Measurements from ENCODE around the gene CNNM2. TPM values are rescaled to one million over a fixed set of nuclear protein-coding genes. Genes with fewer than 3 reads are reported as not detected.
"Not testable (repeated sequence)": the region's sequence is repeated elsewhere in the genome, so short reads cannot be mapped to it uniquely, and the experiment has no call there.

The CNNM2 gene
- total RNA-seq, 2 experiments from 2014 or later = 5.1 to 5.2 TPM

GRCh38 chr10:102962951-102963755, 45.1 kb downstream of the CNNM2 start:
- no peaks in the 10 kb centered on the region for H3K4me1 Mint-ChIP-seq (ENCODE audit: low read depth)
- CTCF ChIA-PET = no interaction called here

DNA sequence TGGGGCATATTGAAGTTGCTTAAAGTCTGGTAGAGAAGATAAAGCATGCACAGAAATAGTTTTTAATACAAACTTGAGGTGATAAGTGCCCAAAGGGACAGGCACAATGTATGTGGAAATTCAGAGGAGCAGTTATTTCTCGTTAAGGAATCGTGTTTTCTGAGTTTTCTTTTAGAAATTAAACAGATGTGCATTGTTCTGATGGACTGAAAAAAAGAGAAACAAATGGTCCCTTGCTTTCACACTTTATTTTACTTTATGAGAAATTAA, 45.6 kb downstream of the CNNM2 start:
- H3K9me3 Mint-ChIP-seq = no peaks in the 10 kb centered on the region
- ChIA-PET CTCF (no interaction called here), POLR2A (no interaction called here)
- ATAC-seq (no peak), DNase-seq (no peak)
- no peaks in the 10 kb centered on the region for H3K27me3 Mint-ChIP-seq
- H3K27ac Mint-ChIP-seq = no peak overlapping the region
- H3K36me3 Mint-ChIP-seq (ENCODE audit: low read depth) = no peaks in the 10 kb centered on the region
- intact Hi-C loops (cut with micrococcal nuclease) = no loop called here
- H3K4me1 Mint-ChIP-seq (ENCODE audit: low read depth) = no peaks in the 10 kb centered on the region
- TF ChIP-seq CTCF (IDR thresholded peaks at IDR 0.05) = no peak
- H3K4me3 Mint-ChIP-seq = no peak overlapping the region

More at GRCh38 chr10:102962951-102963755, 45.1 kb downstream of the CNNM2 start:
- H3K27me3 Mint-ChIP-seq = no peaks in the 10 kb centered on the region
- DNase-seq (no peak), ATAC-seq (no peak)
- POLR2A ChIA-PET = no interaction called here
- no peak for TF ChIP-seq CTCF (IDR thresholded peaks at IDR 0.05)
- no peak overlapping the region for H3K27ac Mint-ChIP-seq
- intact Hi-C loops (cut with micrococcal nuclease) = no loop called here
- no peaks in the 10 kb centered on the region for H3K9me3 Mint-ChIP-seq
- H3K4me3 Mint-ChIP-seq = no peak overlapping the region
- no peaks in the 10 kb centered on the region for H3K36me3 Mint-ChIP-seq (ENCODE audit: low read depth)

GRCh38 chr10:102964064-102964463, 46.0 kb downstream of the CNNM2 start:
- H3K27me3 Mint-ChIP-seq; CTCF ChIA-PET; POLR2A ChIA-PET; H3K9me3 Mint-ChIP-seq; intact Hi-C loops (cut with micrococcal nuclease); H3K4me3 Mint-ChIP-seq; H3K27ac Mint-ChIP-seq; DNase-seq; H3K4me1 Mint-ChIP-seq (ENCODE audit: low read depth); ATAC-seq; H3K36me3 Mint-ChIP-seq (ENCODE audit: low read depth): not testable (repeated sequence)

- no peaks in the 10 kb centered on the region for H3K27me3 Mint-ChIP-seq
- no peak overlapping the region for H3K27ac Mint-ChIP-seq
- POLR2A ChIA-PET = no interaction called here
- no peak overlapping the region for H3K4me3 Mint-ChIP-seq
- H3K36me3 Mint-ChIP-seq (ENCODE audit: low read depth) = no peaks in the 10 kb centered on the region
- H3K9me3 Mint-ChIP-seq = no peaks in the 10 kb centered on the region
- DNase-seq = no peak
- H3K4me1 Mint-ChIP-seq (ENCODE audit: low read depth) = no peaks in the 10 kb centered on the region
- intact Hi-C loops (cut with micrococcal nuclease) = no loop called here
- no peak for ATAC-seq
- CTCF ChIA-PET = no interaction called here
- no peak for TF ChIP-seq CTCF (IDR thresholded peaks at IDR 0.05)
These were observed 46.6 kb downstream of the CNNM2 start for GRCh38 chr10:102964713-102965112.

DNA sequence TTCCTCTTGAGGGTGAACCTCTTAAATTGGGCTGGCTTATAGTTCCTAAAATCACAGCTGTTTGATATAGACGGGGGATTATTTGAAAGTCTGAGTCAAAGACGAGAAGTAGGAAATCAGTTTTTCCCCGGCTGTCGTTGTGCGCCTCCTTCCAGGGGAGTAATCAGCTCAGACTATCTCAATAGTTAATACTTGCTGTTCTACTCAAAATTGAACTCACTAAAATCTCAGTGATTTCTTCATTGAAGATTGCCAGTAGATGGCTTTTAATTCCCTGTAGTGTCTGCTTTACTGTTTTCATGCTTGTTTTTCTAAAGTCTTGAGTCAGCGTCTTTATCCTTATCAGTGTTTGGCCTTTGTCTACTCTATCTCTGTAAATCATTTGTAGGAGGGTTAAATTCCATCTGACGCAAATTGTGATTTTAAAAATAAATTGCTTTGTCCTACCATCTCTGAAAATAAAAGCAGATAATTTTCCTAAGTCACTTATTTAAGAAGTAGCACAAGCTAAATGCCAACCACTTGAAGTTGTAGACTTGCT, 47.3 kb downstream of the CNNM2 start:
- CTCF ChIA-PET = no interaction called here
- H3K27ac Mint-ChIP-seq = no peak overlapping the region
- intact Hi-C loops (cut with micrococcal nuclease) = no loop called here
- DNase-seq (no peak), ATAC-seq (no peak)
- H3K4me3 Mint-ChIP-seq = no peak overlapping the region
- H3K27me3 Mint-ChIP-seq = no peaks in the 10 kb centered on the region
- no peaks in the 10 kb centered on the region for H3K36me3 Mint-ChIP-seq (ENCODE audit: low read depth)
- no peaks in the 10 kb centered on the region for H3K4me1 Mint-ChIP-seq (ENCODE audit: low read depth)
- POLR2A ChIA-PET = no interaction called here
- H3K9me3 Mint-ChIP-seq = no peaks in the 10 kb centered on the region
- TF ChIP-seq CTCF (IDR thresholded peaks at IDR 0.05) = no peak

Data from activated CD8-positive, alpha-beta T cell treated with anti-CD3 and anti-CD28 coated beads for 36 hours (primary cell).